Embryonic facial prominence (tissue), 1 donor: ENCODE measurements around the gene MRPS6.

Experiments
- DNase-seq: peaks from one replicate; pipeline ENCODE4 v3.0.0-alpha.2; 2016; ENCODE audit errors: extremely low spot score

MRPS6 gene

DNA sequence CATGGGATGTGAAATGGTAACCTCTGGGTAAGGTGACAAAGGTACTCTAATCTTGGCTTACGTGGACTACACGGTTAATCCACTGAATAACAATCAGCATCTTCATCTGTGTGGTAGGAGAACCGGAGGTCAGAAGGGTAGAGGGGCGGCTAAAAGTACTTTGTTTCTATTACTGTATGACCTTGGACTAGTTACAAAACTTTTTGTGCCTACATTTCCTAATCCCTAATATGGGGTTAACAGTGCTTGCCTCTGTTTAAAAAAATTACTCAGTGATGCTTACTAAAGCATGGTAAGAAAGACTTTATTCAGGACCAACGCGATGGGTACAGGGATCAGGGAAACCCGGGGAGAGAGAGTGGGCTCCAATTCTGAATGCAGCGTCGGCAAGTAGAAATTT is 1.7 kb upstream of the MRPS6 start:
- DNase-seq: no peak

DNA sequence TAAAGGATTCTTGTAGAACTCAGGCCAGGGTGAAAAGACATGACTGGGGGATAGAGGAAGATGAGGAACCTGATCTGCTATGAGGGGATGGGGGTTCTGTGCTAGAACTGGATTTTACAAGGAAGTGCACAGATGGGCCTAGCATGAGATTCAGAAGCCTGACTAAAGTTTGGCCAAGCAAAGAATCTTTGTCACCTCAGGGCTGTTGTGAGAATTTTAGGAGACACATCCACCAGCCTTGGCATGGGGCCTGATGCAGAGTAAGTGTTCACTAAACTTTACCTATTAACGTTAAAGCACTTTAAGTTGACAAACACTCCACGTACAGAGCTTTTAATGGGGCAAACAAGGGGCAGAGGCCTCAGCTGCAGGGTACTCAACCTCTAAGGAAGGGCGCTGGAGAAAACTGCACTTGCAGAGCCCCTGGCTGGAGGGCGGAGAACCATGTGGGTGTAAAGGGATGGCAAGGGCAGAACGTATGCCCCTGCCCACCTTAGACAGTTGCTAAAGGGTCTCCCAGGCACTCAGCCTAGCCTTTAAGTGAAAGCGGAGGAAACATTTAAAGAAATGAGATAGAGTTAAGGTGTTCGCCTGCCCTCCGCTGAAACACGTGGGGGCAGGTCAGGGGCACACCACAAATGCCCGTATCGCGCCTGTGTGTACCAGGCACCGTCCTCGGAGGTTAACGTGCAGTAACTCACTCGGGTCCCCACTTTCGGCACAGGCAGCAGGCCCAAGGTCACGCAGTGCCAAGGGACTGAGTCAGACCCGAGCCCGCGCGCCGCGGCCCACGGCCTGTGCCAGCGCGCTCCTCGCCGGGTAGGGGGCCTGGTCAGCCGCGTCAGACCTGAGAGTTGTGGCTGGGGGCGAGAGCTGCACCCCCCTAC is 990 bp upstream of the MRPS6 start:
- DNase-seq: no peak

GRCh38 chr21:34073749-34074282 is 438 bp downstream of the MRPS6 start:
- no peak for DNase-seq

- no peak for DNase-seq
These were observed 1.1 kb downstream of the MRPS6 start for GRCh38 chr21:34074283-34075090.

DNA sequence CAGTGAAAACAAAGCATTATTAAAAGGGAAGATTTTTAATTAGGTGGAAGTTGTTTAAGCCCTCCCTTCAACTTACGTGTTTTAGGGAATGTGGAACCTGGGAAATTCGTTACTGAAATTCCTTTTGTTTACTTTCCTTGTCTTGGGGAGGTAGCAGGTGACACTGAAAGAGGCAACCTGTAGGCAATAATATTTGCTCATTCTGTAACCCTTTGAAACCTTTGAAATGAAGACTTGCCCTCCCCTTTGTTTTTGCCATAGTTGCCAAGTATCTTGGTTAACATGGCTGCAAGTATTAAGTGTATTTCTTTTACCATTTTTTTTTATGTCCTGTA is 1.7 kb downstream of the MRPS6 start:
- no peak for DNase-seq

DNA sequence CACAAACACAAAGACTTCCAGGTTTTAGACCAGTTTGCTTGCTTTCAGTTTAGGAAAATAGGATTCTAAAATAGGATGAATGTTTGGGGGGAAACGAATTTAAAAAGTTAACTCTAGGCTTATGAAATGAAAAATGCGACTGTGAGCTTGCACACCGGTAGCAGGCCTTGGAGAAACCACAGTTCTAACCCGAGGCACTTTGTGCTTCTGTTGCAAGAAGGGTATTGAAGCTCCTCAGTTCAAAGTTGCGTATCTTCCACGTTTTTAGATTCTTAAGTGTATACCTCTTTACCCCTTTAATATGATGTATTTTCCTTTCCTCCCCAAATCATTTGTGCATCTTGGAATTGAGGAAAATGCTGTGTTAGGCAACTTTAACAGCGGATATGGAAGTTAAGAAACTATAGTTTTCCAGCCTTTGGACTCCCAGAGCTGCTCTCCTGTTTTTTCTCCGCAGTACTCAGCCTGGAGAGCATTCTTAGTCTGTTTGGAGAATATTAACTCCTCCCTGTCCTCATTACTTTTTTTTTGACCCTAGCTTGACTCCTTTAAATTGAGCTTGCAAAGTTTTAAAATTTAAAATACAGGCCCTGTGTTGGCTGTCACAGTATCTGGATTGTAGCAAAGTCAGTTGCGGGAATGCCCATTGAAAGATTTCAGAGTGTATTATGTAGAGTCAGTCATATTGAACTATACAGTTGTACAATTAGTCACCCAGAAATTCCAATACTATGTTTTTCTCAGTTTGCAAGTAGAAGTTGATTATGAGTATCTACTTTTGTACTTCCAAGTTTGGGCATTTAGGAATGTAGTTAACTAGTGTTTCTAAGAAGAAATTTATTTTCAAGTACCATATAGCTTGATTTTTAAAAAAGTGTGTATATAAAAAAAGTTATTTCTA is 2.6 kb downstream of the MRPS6 start:
- no peak for DNase-seq

DNA sequence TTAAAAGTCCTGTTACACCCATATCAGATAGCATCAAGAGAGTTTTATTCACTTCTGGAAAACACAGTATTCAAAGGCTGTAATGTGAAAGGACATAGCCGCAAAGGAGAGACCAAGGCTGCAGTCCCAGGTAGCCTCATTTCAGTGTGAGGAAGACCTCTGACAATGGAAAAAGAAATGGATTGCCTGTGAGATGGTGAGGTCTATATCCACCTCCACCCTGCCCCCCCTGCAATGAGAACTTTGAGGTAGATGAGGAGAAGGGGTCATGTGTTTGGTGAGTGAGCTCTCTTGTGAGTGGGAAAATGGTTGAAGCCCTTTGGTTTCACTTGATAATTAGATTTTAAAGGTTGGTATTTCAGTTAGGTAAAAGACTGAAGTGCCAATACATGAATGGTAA is 3.5 kb downstream of the MRPS6 start:
- DNase-seq: no peak

DNA sequence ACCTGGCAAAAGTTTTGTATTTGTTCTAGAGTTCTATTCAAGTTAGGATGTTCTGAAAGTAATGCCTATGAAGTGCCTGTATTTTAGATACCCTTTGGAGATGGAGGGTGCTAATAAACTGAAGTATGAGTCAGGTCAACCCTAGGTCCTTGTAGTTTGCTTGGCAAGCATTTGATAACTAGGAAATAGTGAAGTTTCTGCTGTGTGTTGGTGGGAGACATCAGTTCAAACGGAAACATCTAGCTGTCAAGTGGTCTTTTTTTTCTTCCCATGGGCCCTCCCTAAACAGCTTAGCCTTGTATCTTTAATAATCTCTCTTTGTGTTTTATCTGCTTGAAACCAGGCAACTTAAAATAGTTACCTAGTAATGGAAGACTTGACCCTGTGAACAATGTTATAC is 4.5 kb downstream of the MRPS6 start:
- DNase-seq: no peak

DNA sequence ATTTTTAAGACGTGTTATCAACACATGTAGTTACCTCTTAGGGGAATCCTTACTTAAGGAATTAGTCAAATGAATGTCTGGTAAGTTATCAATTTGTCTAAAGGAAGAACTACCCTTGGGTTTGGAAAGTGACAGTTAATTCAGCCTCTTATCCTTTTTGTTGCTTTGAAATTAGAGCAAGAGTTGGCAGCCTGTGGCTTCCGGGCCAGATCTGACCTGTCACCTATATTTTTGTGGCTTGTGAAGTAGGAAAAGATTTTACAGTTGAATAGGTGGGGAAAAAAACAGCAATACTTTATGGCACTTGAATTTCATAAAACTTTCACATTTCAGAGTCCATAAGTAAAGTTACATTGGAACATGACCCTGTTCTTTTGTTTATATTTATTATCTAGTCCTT is 5.5 kb downstream of the MRPS6 start:
- DNase-seq: no peak

DNA sequence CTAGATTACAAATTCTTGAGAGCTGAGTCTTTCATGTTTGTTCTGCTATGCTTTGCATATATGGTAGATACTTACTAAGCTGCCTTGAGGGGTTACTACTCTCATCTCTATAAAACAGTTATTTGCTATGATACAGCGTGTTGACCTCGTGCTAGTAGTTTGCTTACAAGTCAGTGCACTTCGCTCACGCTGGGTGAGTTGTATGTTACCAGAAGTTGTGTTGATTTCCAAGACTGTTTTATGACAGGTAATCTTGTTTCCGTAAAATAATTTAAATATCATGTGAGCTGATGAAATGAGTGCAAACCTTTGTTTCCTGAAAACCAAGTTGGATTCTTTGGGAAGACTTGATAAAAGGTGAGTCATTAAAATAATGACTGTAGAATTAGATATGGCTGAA is 7.3 kb downstream of the MRPS6 start:
- no peak for DNase-seq

GRCh38 chr21:34082769-34083168 is 9.4 kb downstream of the MRPS6 start:
- DNase-seq: no peak

- no peak for DNase-seq
These were observed 10.0 kb downstream of the MRPS6 start for GRCh38 chr21:34083357-34083756.

DNA sequence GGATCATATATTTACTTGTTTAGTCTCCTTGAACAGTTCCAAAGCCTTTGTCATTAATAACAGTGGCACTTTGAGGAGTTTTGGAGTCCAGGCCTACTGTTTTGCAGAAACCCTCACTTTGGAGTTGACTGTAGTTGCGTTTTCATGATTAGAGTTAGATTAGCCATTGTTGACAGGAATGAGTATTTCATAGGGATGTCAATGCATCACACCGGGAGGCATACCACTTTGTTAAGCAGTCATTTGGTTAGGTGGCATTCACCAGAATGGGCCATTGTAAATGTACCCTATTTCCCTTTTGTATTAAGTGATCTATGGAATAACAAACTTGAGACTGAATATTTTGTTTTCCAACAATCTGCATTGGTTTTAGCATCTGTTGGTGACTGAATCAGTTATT is 11.8 kb downstream of the MRPS6 start:
- no peak for DNase-seq

GRCh38 chr21:34086887-34087306 is 13.5 kb downstream of the MRPS6 start:
- no peak for DNase-seq

GRCh38 chr21:34088752-34089151 is 15.4 kb downstream of the MRPS6 start:
- DNase-seq: no peak

- DNase-seq: no peak
These were observed 17.7 kb downstream of the MRPS6 start for GRCh38 chr21:34091032-34091431.

- DNase-seq: no peak
These were observed 18.2 kb downstream of the MRPS6 start for GRCh38 chr21:34091607-34092006.

GRCh38 chr21:34092262-34092921 is 19.0 kb downstream of the MRPS6 start:
- DNase-seq: no peak

GRCh38 chr21:34093083-34093482 is 19.7 kb downstream of the MRPS6 start:
- no peak for DNase-seq

DNA sequence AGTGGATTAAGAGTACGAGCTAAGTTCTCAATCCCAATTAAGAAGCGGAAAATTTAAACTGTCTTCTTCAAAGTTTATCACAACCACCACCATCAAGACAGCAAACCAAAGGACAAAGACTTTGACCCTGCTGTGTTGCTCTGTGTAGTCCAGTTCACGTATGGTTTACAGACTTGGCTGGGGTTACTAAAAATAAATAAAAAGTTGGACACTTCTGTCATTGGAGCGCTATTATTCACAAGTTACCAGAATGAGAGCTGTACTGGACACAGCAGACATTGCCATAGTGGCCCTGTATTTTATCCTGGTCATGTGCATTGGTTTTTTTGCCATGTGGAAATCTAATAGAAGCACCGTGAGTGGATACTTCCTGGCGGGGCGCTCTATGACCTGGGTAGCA is 21.6 kb downstream of the MRPS6 start:
- DNase-seq: no peak

DNA sequence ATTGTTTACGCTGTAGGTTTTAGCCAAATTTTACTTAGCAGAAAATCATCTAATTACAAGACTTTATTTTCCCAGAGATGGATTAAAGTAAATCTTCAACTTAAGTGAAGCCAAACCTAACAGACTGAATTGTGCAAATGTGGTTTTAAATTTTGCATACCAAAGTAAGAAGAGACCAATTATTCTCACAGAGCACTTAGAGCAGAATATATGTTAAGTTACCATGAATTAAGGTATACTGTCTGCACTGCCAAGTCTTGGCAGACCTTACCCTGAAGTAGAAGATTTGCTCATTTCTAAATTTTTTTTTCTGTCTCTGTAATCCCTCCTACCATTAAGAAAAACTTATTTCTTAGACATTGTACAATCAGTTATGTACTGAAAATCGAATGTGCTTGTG is 24.1 kb downstream of the MRPS6 start:
- DNase-seq: no peak
